GM18508 (cell line): ENCODE data around the gene SMAGP.
"Not testable (repeated sequence)": the region's sequence is repeated elsewhere in the genome, so short reads cannot be mapped to it uniquely, and the experiment has no call there.

Experiments used
- ATAC-seq: cut with Tn5 transposase; IDR thresholded peaks from one replicate; pipeline ENCODE4 v1.9.1; 2021; ENCODE audit warnings: moderate number of reproducible peaks; ENCODE audit not compliant: insufficient read depth, unreplicated experiment

SMAGP gene

DNA sequence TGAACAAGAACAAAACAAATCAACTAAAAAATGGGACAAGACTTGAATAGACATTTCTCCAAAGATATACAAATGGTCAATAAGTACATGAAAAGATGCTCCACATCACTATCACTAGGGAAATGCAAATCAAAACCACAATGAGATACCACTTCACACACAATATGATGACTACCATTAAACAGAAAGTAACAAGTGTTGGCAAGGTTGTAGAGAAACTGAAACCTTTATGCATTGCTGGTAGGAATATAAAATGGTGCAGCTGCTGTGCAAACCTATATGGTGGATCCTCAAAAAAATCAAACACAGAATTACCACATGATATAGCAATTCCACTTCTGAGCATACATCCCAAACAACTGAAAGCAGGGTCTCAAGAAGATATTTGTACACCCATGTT lies 5.2 kb downstream of the SMAGP start:
- no peak for ATAC-seq

DNA sequence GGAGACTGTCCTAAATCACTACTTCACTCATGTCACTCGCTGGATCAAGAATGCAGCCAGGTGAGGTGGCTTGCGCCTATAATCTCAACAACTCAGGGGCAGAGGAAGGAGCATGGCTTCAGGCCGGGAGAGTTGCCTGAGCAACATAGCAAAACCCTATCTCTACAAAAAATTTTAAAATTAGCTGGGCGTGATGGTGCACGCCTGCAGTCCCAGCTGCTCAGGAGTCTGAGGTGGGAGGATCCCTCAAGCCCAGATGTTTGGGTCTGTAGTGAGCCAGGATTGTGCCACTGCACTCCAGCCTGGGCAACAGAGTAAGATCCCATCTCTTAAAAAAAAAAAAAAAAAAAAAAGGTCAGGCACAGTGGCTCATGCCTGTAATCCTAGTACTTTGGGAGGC lies 5.9 kb downstream of the SMAGP start:
- ATAC-seq, result no peak

DNA sequence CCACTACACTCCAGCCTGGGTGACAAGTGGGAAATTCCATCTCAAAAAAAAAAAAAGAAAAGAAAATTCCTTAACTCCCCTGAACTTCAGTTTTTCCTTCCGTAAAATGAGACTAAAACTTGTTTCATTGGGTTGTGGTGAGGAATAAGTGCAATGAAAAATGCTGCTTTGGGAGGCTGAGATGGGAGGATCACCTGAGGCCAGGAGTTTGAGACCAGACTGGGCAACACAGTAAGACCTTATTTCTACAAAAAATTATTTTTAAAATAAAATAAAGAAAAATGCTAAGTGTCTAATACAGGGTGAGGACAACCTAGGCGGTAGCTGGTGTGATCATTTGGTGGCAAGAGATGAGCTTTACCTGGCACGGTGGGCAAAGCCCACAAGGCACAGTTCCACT lies 6.9 kb downstream of the SMAGP start:
- no peak for ATAC-seq

DNA sequence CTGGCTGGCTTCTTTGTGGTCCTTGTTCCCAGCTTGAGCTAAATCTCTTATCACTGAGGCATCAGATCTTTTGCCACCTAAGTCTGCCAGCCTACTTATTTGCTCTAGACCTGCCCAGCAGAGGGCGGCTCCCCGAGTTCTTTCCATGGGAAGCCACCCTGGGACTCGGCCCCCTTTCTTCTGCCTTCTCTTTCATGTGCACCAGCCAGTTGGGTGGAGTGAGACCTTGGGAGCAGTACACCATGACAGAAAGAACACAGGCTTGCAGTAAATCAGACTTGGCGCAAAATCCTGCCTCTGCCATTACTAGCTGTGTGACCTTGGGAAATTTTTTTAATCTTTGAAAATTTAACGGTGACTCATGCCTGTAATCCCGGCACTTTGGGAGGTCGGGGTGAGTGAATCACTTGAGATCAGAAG lies 7.4 kb downstream of the SMAGP start:
- ATAC-seq, result no peak

DNA sequence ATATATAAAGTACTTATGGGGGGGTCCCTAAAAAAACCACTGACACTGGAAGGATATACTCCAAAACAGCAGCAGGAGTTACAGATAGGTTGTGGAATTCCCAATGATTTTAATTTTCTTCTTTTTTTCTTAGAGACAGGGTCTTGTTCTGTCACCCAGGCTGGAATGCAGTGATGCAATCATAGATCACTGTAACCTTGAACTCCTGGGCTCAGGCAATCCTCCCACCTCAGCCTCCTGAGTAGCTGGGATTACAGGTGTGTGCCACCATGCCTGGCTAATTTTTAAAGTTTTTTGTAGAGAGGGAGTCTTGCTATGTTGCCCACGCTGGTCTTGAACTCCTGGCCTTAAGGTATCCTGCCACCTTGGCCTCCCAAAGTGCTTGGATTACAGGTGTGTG lies 10.6 kb downstream of the SMAGP start:
- ATAC-seq, result not testable (repeated sequence)

DNA sequence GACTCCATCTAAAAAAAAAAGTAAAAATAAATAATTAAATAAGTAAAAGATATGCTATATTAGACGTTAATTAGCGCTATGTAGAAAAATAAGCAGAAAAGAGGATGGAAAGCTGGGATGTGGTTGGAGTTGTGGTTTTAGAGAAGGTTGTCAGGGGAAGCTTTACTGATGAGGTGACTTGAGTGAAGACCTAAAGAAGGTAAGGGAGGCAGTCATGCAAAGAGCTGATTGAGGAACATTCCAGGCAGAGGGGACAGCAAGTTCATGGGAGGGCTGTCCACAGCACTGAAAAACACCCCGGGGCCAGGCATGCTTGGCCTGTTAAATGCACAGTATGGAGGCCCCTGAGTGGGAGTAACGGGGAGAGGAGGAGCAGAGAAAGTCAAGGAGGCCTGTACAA lies 15.7 kb downstream of the SMAGP start:
- ATAC-seq, result no peak

DNA sequence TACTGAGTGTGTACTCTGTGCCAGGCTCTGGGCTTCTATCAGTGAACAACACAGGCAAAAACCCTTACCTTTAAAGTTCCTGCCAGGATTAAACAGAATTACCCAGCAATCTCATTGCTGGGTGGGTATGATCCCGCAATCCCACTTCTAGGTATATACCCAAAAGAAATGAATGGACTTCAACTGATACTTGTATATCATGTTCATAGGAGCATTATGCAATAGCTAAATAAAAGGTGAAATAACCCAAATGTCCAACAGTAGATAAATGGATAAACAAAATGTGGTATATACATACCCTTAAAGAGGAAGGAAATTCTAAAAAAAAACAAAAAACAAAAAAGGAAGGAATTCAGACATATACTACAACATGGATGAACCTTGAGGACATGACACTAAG lies 16.9 kb downstream of the SMAGP start:
- no peak for ATAC-seq

DNA sequence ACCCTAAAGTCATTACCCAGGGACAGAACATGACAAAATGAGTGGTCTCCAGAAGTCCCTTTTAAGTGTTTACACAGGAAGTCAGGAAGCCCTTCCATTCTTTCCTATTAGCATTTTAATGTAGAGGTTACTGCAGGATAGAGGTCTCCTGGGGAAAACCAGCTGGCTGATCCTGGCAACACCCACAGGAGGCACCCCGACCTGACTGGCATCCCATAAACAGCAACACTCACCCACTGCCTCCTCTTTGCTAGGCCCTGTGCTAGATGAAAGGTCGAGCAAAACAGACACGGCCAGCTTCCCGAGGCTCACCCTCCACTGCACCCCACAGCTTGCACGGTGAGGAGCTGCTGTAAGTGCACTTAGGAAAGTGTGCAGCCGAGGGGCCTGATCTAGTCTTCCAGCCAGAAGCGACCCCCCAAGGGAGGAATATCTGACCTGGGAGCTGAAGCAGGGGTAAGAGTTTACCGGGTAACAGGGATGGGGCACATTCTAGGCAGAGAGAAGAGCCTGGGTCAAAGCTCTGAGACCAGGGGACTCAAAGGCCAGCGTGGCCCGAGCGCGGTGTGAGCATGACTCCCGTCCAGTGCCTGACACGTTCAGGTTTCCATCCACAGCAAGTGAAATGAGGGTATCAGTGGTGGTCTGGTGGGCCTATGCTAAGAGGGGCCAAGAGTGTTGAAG lies 22.6 kb downstream of the SMAGP start:
- ATAC-seq, result no peak

DNA sequence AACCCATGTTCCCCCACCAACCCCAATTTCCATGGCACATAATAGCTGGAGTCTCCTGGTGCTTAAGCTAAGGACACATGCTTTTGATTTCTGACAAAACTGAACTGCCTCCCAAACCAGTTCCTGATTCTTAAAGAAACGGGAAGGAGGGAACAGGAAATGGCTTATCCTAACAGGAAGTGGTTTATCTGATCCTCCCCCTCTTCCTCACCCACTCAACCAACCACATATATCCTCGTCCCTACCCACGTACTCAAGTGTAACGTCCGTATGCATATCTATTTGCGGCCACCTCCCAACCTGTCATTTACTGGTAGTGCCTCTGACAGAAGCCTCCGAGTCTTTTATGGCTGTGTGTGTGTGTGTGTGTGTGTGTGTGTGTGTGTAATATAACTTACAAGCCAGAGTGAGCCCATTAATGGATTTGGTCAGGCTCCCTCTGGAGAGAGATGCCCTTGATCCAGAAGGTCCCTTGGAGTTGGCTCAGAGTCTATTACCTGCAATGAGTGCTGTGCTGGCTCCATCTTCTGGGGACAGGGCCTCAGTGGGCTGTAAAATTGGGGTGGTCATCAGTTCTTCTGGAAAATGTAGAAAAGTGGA lies 23.9 kb downstream of the SMAGP start:
- no peak for ATAC-seq

DNA sequence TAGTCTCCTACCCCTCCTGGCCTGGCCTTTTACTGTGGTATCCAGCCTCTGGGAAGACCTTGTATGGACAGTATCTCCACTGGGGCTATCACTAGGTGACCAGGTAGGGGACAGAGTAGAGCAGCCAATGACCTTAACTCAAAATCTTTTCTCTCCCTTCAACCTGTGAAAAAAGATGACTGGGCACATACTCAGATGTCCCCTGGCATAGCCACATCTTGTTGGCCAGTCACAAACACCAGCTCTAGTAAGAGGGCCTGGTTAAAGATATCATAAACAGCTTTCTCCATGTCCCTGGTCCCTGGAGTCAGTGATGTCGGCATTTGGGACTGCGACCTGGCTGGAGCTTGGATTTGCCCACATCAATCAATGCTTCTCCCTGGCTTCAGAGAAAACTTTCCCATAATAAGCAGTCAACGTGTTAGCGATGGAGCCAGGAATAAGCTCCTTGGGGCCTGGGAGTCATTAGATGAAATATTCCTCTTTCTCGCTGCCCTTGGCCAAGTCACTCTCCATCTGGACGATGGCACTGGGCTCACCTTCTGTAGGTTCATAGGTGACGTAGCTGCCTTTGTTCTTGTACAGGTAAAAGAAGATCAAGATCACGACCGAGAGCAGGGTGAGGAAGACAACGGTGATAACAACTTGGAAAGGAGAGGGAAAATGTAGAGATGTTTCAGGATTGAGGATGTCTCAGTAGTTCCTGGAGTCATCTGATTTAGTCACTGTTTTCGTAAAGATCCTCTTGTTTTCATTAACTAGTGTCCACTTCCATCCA lies 24.6 kb downstream of the SMAGP start:
- no peak for ATAC-seq

DNA sequence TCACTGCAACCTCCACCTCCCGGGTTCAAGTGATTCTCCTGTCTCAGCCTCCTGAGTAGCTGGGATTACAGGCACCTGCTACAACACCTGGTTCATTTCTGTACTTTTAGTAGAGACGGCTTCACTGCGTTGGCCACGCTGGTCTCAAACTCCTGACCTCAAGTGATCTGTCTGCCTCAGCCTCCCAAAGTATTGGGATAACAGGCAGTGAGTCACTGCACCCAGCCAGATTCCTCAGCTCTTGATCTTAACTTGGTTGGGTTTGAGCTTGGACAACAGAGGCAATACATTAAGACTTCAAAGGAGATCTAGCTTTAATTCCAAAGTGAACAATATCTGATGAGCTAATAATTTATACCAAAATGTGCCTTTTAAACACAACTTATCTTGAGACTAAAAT lies 25.9 kb downstream of the SMAGP start:
- no peak for ATAC-seq

DNA sequence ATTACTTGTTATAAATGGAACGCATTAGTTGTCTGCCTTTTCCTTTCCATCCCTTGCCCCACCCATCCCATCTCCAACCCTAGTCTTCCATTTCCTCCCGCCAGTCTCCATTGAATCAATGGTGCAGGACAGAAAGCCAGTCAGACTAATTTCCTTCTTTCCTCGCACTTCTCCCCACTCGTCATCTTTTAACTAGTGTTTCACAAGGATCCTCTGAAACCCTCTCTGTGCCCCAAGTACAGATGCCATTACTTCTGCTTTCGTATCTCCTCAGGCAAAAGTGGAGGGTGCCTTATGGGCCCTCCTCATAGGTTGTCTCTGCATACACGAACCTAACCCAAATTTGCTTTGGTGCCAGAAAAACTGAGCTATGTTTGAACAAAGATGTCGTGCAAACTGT lies 27.3 kb downstream of the SMAGP start:
- no peak for ATAC-seq

DNA sequence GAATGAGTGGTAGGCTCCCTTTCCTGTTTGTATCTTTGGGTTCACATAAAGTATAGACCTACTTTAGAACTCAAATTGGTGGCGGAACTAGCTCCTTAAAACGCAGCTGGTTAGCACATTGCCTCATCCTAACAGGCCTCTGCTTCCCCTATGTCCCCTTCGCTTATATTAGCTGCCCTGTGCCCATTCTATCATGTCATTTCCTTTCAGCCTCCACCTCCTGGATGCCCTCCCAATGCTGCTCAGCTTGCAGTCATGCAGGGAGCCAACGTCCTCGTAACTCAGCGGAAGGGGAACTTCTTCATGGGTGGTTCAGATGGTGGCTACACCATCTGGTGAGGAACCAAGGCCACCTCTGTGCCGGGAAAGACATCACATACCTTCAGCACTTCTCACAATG lies 28.1 kb downstream of the SMAGP start:
- ATAC-seq, result no peak

DNA sequence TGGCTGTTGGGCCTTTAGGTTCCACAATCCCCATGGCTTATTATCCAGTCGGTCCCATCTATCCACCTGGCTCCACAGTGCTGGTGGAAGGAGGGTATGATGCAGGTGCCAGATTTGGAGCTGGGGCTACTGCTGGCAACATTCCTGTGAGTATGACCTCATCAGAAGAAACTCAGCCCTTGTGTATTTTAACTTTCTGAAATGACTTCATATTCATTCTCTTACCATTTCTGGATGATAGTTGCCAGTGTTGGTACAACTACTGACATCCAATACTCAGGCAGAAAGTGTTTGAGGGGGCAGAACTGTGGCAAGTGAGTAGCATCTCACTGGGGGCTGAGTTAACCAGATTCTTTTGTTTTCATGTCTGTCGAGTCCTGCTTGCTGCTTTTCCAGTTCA lies 29.2 kb downstream of the SMAGP start:
- no peak for ATAC-seq

DNA sequence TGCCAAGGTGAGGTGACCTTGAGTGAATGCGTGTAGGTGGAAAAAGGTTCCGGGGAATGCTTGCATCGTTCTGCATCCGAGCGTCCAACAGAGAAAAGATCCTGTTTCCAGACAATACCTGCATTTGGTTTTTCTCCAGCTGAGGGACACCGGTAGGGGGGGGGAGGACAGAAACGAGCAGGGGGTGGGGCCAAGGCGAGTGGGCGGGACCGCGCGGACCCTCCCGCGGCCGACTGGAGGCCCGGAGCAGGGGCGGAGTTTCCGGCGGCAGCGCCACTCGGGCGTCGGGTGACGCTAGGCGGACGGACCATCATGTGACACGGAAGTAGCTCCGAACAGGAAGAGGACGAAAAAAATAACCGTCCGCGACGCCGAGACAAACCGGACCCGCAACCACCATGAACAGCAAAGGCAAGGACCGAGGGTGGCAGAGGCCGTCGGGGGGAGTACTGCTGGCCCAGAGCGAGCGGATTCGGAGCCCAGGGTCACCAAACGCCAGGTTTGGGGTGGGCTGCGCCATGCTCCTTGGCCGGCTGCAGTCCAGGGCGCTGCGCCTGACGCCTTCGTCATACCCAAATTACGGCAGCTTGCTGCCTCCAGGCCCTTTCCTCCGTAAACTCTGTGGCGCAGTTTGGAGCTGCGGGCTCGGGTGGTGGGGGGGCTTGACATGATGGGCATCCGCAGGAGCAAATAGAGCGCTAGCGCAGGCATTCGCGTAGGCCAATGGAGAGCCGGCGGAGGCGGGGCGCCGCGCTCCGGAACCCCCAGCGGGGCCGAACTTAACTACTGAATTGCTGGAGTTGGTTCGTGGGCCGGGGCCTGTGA lies 31.5 kb downstream of the SMAGP start, which contains the start of gene DAZAP2:
DAZAP2 (plus strand) TSS at position 317 of the 825 bp plus-strand sequence; CDS start at position 399, 82 bp downstream.
- peak; percentile 62 for ATAC-seq

DNA sequence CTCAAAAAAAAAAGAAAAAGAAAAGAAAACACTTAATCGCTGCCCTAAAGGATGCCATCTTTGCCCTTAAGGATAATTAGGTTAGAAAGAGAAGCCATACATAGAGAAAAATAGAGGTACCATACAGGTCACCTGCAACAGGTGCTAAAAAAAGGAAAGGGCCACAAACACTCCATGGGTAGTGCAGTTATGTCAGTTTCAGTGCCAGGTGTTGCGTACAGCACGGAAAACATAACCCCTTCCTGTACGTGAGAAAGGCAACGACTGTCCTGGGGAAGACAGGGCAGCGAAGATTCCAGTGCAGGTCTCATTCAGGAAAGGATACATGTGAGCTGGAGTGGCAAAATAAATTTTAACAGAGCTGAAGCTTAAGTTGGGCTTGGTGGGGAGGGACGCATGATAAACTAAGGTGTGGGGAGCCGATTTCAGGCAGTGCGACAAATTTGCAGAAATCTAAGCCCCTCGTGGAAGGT lies 32.1 kb downstream of the SMAGP start:
- peak; percentile 5 for ATAC-seq

DNA sequence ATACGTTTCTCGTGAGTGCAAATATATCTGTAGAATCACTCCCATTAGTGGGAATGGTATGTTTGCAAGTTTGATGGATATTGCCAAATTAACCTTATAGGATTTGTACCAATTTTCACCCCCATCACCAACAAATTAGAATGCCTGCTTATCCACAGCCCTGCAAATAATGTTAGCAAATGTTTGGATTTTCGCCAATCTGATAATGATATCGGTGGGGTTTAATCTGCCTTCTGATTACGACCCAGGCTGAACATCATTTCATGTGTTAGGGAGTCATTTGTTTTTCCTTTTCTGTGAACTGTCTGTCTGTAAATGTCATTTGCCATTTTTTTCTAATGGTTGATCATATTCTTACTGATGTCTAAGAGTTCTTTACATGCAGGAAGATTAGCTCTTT lies 35.7 kb downstream of the SMAGP start:
- ATAC-seq, result no peak

DNA sequence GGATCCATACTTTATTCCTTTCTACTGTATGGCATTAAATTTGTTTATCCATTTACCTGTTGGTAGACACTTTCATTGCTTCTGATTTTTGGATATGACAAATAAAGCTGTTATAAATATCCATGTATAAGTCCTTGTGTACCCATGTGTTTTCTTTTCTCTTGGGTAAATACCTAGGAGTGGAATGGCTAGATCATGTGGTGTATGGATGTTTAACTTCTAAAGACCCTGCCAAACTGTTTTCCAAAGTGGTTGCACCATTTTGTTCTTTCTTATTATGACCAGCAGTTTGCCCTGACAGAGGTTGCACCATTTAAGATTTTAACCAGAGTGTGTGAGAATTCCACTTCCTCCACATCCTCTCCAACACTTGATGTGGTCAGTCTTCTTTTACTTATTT lies 37.6 kb downstream of the SMAGP start:
- ATAC-seq, result no peak

DNA sequence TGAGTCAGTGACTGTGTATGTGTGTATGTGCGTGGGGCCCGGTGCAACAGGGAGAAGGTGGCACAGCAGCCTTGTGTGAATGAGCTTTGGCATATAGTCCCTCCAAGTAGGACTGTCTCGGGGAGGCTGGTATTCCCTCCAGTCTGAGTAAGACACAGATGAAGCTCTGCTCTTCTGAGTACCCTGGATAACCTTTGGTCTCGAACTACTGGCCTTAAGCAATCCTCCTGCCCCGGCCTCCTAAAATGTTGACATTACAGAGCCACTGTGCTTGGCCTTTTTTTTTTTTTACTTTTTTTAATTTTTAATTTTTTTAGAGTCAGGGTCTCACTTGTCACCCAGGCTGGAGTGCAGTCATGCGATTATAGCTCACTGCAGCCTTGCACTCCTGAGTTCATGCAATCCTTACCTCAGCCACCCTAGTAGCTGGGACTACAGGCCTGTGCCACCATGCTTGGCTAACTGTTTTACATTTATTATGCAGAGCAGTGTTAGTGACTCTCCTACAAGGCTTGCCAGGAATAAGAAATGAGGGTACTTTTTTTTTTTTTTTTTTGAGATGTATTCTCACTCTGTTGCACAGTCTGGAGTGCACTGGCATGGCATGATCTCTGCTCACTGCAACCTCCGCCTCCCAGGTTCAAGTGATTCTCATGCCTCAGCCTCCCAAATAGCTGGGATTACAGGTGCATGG lies 41.0 kb downstream of the SMAGP start:
- ATAC-seq, result no peak

DNA sequence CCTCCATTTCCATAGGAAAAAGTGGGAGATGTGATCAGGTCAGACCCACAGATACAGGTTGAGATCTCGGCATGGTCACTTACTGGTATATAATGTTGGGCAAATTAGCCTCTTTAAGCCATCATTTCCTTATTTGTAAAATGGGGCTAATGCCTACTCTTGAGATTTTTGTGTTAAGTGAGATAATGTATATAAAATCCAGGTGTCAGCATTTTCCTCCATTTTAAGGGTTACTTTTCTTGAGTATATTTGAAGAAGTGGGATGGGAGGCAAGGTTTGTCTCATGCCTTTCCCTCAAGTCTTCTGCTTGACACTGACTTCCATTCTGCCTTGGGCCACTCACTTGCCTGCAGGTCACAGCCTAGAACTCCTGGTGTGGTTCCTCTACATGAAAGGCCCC lies 42.3 kb downstream of the SMAGP start:
- ATAC-seq, result no peak
